ENCODE data around the gene PRM1.
A peak's percentile ranks its signal among the peaks of the same experiment; 100 is the strongest.

Gene PRM1

GRCh38 chr16:11327277-11328171, 46.4 kb upstream of the PRM1 start:
- no peak for TF ChIP-seq CTCF (IDR thresholded peaks at IDR 0.05; ENCODE audit: extremely low read depth, insufficient read depth, missing control alignments)
- DNase-seq (ENCODE audit: low spot score) = peak; percentile 74
- in situ Hi-C loops (cut with MboI; ENCODE audit: low pct_unique_long_range_greater_than_20kb, low sequenced_read_pairs, unreplicated experiment) = no loop called here

GRCh38 chr16:11326737-11327276, 45.7 kb upstream of the PRM1 start:
- in situ Hi-C loops (cut with MboI; ENCODE audit: low pct_unique_long_range_greater_than_20kb, low sequenced_read_pairs, unreplicated experiment) = no loop called here
- DNase-seq (ENCODE audit: low spot score) = no peak
- TF ChIP-seq CTCF (IDR thresholded peaks at IDR 0.05; ENCODE audit: extremely low read depth, insufficient read depth, missing control alignments) = peak; percentile 9

GRCh38 chr16:11326084-11326736, 45.1 kb upstream of the PRM1 start:
- no peak for DNase-seq (ENCODE audit: low spot score)
- no peak for TF ChIP-seq CTCF (IDR thresholded peaks at IDR 0.05; ENCODE audit: extremely low read depth, insufficient read depth, missing control alignments)
- in situ Hi-C loops (cut with MboI; ENCODE audit: low pct_unique_long_range_greater_than_20kb, low sequenced_read_pairs, unreplicated experiment) = no loop called here

GRCh38 chr16:11325404-11326083, 44.4 kb upstream of the PRM1 start:
- in situ Hi-C loops (cut with MboI; ENCODE audit: low pct_unique_long_range_greater_than_20kb, low sequenced_read_pairs, unreplicated experiment) = no loop called here
- no peak for TF ChIP-seq CTCF (IDR thresholded peaks at IDR 0.05; ENCODE audit: extremely low read depth, insufficient read depth, missing control alignments)
- no peak for DNase-seq (ENCODE audit: low spot score)

GRCh38 chr16:11323551-11324336, 42.6 kb upstream of the PRM1 start:
- DNase-seq (ENCODE audit: low spot score) = no peak
- no peak for TF ChIP-seq CTCF (IDR thresholded peaks at IDR 0.05; ENCODE audit: extremely low read depth, insufficient read depth, missing control alignments)
- in situ Hi-C loops (cut with MboI; ENCODE audit: low pct_unique_long_range_greater_than_20kb, low sequenced_read_pairs, unreplicated experiment) = no loop called here

GRCh38 chr16:11322823-11323222, 41.7 kb upstream of the PRM1 start:
- TF ChIP-seq CTCF (IDR thresholded peaks at IDR 0.05; ENCODE audit: extremely low read depth, insufficient read depth, missing control alignments) = no peak
- no peak for DNase-seq (ENCODE audit: low spot score)
- in situ Hi-C loops (cut with MboI; ENCODE audit: low pct_unique_long_range_greater_than_20kb, low sequenced_read_pairs, unreplicated experiment) = no loop called here

Data from GM13977 (cell line).